Measurements from ENCODE around the gene CRIP2. TPM values are rescaled to one million over a fixed set of nuclear protein-coding genes. Genes with fewer than 3 reads are reported as not detected.

Gene CRIP2
- total and polyA plus RNA-seq, 2 experiments from 2014 or later, result 188 to 319 TPM

DNA sequence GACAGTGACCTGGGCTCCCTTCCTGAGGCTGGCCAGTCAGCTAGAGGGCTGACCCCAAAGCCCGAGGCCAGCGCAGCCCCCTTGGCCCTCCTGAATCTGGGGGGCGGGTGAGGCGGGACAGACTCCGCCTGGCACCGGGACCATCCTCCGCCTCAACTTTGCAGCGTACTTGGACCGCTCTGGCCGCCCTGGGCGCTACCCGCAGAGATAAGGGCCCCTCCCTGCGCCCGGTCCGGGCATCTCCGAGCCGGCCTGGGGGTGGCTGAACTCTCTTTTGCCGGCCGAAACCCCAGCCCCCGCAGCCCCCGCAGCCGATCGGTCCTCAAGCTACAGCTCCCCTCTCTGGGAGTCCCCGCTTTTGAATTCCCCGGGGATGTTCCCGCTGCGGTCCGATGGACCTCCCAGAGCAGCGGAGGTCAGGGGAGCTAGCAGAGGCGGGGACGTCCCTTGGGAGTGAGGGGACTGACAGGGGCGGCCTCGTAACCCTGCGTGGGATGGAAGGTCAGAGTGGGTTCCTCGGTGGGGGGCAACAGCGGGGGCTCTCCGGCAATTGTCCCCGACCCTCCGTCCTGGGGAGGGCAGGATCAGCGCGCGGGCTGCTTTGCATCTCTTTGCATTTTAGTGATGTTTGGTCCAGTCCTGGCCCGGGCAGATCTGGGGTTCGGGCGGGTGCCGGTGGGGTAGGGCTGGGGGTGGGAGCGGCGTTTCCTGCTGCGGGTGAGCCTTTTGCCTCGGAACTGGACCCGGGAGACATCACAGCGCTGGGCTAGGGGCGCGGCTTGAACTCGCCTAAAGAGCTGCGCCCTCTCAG is 11.7 kb downstream of the CRIP2 start, which contains the start of gene CRIP1:
Gene CRIP1, plus strand, starts transcription at position 724 of the 811 bp plus-strand sequence. CDS start 374 bp downstream, outside the sequence.
- 16 to 25% methylated on average over 33 to 56 of the region's 56 CpGs for WGBS, 2 experiments (ENCODE audit: low coverage in 1 of 2, low lambda C conversion rate in 2 of 2, missing lambda C conversion rate in 2 of 2)
- Histone ChIP-seq H3K9me3 (ENCODE audit: low read depth) (no peaks in the 10 kb centered on the region), H3K9ac (peak within 1 kb of the TSS; percentile 39), H3K27me3 (replicated peaks; ENCODE audit: insufficient read depth) (peaks cover 17% of the 10 kb centered on the region), H3K27ac (no peak within 1 kb of the TSS), H3K9me2 (ENCODE audit: insufficient read depth) (no peaks in the 10 kb centered on the region), H3K36me3 (ENCODE audit: low read depth) (no peaks in the 10 kb centered on the region), H3F3A (ENCODE audit: insufficient read depth) (no peaks in the 10 kb centered on the region), H4K20me1 (ENCODE audit: insufficient read depth) (no peaks in the 10 kb centered on the region), H3K4me3 (peak within 1 kb of the TSS; percentile 23), H2AFZ (0 out of 2 replicates have a peak within 1 kb of the TSS, but pooled peaks have one; percentile 23), H3K4me2 (ENCODE audit: unreplicated experiment) (peak within 1 kb of the TSS; percentile 8), H3K79me2 (ENCODE audit: insufficient read depth) (no peaks in the 10 kb centered on the region), H3K4me1 (ENCODE audit: insufficient read depth) (peaks cover 18% of the 10 kb centered on the region)
- in situ Hi-C loops (cut with MboI), result no loop called here
- DNase-seq, result no peak
- TF ChIP-seq EZH2 (IDR thresholded peaks at IDR 0.05; ENCODE audit: insufficient read depth, poor library complexity, severe bottlenecking), result peak; percentile 90
- peak; percentile 73; the same call in 1 of the 2 replicates for TF ChIP-seq EZH2phosphoT487 (IDR thresholded peaks at IDR 0.05; ENCODE audit: insufficient read depth, low read depth)

DNA sequence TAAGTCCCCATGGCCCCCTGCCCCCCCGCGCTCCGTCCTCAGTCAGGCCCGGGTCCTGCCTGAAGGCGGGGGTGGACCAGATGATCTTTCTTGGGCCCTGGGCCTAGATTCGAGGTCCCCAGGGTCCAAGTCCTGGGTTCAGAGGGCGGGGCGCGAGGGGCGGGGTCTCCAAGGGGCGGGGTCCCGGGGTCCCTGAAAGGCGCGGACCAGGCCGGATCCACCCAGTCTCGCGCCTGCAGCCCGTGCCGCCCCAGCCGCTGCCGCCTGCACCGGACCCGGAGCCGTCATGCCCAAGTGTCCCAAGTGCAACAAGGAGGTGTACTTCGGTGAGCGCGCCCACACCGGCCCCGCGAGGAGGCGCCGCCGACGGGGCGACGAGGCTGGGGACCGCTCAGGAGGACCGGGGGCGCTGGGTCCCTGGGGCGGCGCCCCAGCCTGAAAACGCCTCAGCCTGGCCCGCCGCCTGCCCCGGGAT is 12.4 kb downstream of the CRIP2 start:
- Histone ChIP-seq H3K4me2 (ENCODE audit: unreplicated experiment) (peak overlapping the region; percentile 8), H3K9ac (peak overlapping the region; percentile 39), H3K4me1 (ENCODE audit: insufficient read depth) (peaks cover 18% of the 10 kb centered on the region), H3K9me3 (ENCODE audit: low read depth) (no peaks in the 10 kb centered on the region), H3K79me2 (ENCODE audit: insufficient read depth) (no peaks in the 10 kb centered on the region), H3F3A (ENCODE audit: insufficient read depth) (no peaks in the 10 kb centered on the region), H3K4me3 (peak overlapping the region; percentile 23), H3K27ac (no peak overlapping the region), H3K27me3 (replicated peaks; ENCODE audit: insufficient read depth) (peaks cover 17% of the 10 kb centered on the region), H4K20me1 (ENCODE audit: insufficient read depth) (no peaks in the 10 kb centered on the region), H3K9me2 (ENCODE audit: insufficient read depth) (no peaks in the 10 kb centered on the region), H2AFZ (0 out of 2 replicates have a peak overlapping the region, but pooled peaks have one; percentile 23), H3K36me3 (ENCODE audit: low read depth) (no peaks in the 10 kb centered on the region)
- TF ChIP-seq EZH2 (IDR thresholded peaks at IDR 0.05; ENCODE audit: insufficient read depth, poor library complexity, severe bottlenecking) (peak; percentile 76), EZH2phosphoT487 (IDR thresholded peaks at IDR 0.05; ENCODE audit: insufficient read depth, low read depth) (no peak)
- in situ Hi-C loops (cut with MboI), result no loop called here
- no peak for DNase-seq
- WGBS, 2 experiments (ENCODE audit: low coverage in 1 of 2, low lambda C conversion rate in 2 of 2, missing lambda C conversion rate in 2 of 2), result 1 to 3% methylated on average over 27 to 29 of the region's 45 CpGs

- H3K79me2 ChIP-seq (ENCODE audit: insufficient read depth), result no peaks in the 10 kb centered on the region
- TF ChIP-seq EZH2phosphoT487 (IDR thresholded peaks at IDR 0.05; ENCODE audit: insufficient read depth, low read depth), result no peak
- no peak for TF ChIP-seq EZH2 (IDR thresholded peaks at IDR 0.05; ENCODE audit: insufficient read depth, poor library complexity, severe bottlenecking)
- H4K20me1 ChIP-seq (ENCODE audit: insufficient read depth), result no peaks in the 10 kb centered on the region
- H3K36me3 ChIP-seq (ENCODE audit: low read depth), result no peaks in the 10 kb centered on the region
- WGBS, 2 experiments (ENCODE audit: low coverage in 1 of 2, low lambda C conversion rate in 2 of 2, missing lambda C conversion rate in 2 of 2), result 4% methylated on average over 19 to 27 of the region's 48 CpGs
- no peaks in the 10 kb centered on the region for H3K9me3 ChIP-seq (ENCODE audit: low read depth)
- peak overlapping the region; percentile 23 for H3K4me3 ChIP-seq
- H3K4me1 ChIP-seq (ENCODE audit: insufficient read depth), result peaks cover 13% of the 10 kb centered on the region
- peak overlapping the region; percentile 39 for H3K9ac ChIP-seq
- 0 out of 2 replicates have a peak overlapping the region, but pooled peaks have one; percentile 23 for H2AFZ ChIP-seq
- no peak overlapping the region for H3K27ac ChIP-seq
- DNase-seq, result no peak
- H3K27me3 ChIP-seq (replicated peaks; ENCODE audit: insufficient read depth), result peaks cover 17% of the 10 kb centered on the region
- in situ Hi-C loops (cut with MboI), result no loop called here
- H3F3A ChIP-seq (ENCODE audit: insufficient read depth), result no peaks in the 10 kb centered on the region
- H3K9me2 ChIP-seq (ENCODE audit: insufficient read depth), result no peaks in the 10 kb centered on the region
- peak overlapping the region; percentile 8 for H3K4me2 ChIP-seq (ENCODE audit: unreplicated experiment)
Measured at GRCh38 chr14:105487449-105487985, 12.9 kb downstream of the CRIP2 start.

DNA sequence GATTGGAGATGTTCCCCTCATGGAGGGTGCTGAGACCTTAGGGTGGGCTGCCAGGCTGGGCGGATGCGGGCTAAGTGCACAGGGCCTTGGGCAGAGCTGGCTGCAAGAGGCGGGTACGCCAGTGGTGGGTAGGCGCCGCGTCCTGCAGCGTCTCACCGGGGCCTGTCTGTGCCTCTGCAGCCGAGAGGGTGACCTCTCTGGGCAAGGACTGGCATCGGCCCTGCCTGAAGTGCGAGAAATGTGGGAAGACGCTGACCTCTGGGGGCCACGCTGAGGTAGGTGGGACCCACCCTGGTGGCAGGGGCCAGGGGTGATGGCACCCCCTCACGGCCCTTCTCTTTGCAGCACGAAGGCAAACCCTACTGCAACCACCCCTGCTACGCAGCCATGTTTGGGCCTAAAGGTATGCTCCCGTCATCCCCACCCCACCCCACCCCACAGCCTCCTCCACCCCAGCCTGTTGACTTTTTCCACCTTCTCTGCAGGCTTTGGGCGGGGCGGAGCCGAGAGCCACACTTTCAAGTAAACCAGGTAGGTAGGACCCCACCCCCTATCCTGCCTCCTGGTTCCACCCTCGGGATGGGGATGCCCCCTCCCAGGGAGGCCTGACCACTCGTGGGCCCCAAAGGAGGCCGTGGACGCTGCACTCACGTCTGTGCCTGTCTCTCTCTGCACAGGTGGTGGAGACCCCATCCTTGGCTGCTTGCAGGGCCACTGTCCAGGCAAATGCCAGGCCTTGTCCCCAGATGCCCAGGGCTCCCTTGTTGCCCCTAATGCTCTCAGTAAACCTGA is 13.6 kb downstream of the CRIP2 start:
- no peak for DNase-seq
- in situ Hi-C loops (cut with MboI), result no loop called here
- H3K79me2 ChIP-seq (ENCODE audit: insufficient read depth), result no peaks in the 10 kb centered on the region
- H3K4me2 ChIP-seq (ENCODE audit: unreplicated experiment), result no peak overlapping the region
- WGBS, 2 experiments (ENCODE audit: low coverage in 1 of 2, low lambda C conversion rate in 2 of 2, missing lambda C conversion rate in 2 of 2), result 40 to 43% methylated on average over 20 to 26 of the region's 26 CpGs
- peak overlapping the region; percentile 39 for H3K9ac ChIP-seq
- TF ChIP-seq EZH2 (IDR thresholded peaks at IDR 0.05; ENCODE audit: insufficient read depth, poor library complexity, severe bottlenecking) (no peak), EZH2phosphoT487 (IDR thresholded peaks at IDR 0.05; ENCODE audit: insufficient read depth, low read depth) (no peak)
- no peaks in the 10 kb centered on the region for H3K36me3 ChIP-seq (ENCODE audit: low read depth)
- peaks cover 11% of the 10 kb centered on the region; the same call in 1 of the 2 replicates for H3K4me1 ChIP-seq (ENCODE audit: insufficient read depth)
- H4K20me1 ChIP-seq (ENCODE audit: insufficient read depth), result no peaks in the 10 kb centered on the region
- no peaks in the 10 kb centered on the region for H3K9me2 ChIP-seq (ENCODE audit: insufficient read depth)
- no peak overlapping the region for H2AFZ ChIP-seq
- H3F3A ChIP-seq (ENCODE audit: insufficient read depth), result no peaks in the 10 kb centered on the region
- H3K9me3 ChIP-seq (ENCODE audit: low read depth), result no peaks in the 10 kb centered on the region
- no peak overlapping the region for H3K27ac ChIP-seq
- H3K27me3 ChIP-seq (replicated peaks; ENCODE audit: insufficient read depth), result peaks cover 17% of the 10 kb centered on the region
- no peak overlapping the region for H3K4me3 ChIP-seq
